Effector CD4-positive, alpha-beta T cell (primary cell): ENCODE measurements around the gene POLR3H.

Experiments
- DNase-seq: peaks from one replicate; pipeline ENCODE4 v3.0.0-alpha.2; 2020

POLR3H gene

GRCh38 chr22:41512421-41513194 is 31.7 kb downstream of the POLR3H start:
- no peak for DNase-seq

GRCh38 chr22:41511521-41511968 is 32.7 kb downstream of the POLR3H start:
- no peak for DNase-seq

DNA sequence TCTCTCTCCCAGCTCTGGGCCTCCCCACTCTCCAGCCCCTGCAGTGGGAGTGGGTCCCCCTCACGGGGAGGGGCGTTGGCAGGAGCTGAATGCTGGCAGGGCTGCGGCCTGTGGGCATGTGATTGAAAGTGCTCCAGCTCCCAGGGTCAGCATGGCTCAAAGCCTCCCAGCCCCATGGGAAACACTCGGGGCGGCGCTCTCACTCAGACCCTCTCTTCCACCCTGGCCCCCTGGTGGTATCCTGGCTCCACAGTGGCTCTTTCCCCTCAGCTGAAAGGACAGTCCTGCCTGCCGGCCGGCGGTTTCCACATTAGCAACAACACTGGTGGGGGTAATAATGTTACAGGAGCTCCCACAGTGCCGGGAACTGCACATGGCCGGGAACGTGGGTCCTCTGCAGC is 35.5 kb downstream of the POLR3H start:
- DNase-seq, result no peak

DNA sequence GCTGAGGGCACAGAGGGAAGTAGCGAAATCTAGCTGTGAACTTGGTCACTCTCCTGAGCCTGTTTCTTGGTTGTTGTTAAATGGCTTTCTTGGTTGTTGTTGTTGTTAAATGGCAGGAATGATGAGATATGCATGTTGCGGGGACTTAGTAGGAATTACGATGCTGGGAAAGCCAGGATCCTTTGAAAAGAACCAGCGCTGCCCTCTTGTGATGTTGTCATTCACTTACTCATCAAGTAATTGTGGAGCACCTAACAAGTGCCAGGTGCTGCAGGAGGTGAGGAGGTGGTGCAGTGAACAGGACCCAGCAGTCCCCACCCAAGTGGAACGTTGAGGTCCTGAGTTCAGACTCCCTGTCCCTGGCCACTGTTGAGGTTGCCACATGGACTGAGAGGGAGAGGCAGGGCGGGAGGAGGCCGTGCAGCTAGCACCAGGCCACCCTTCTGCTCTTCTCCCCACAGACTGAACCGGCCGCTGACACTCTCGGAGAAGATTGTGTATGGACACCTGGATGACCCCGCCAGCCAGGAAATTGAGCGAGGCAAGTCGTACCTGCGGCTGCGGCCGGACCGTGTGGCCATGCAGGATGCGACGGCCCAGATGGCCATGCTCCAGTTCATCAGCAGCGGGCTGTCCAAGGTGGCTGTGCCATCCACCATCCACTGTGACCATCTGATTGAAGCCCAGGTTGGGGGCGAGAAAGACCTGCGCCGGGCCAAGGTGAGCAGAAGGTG is 36.8 kb downstream of the POLR3H start:
- no peak for DNase-seq

- DNase-seq, result no peak
Observed at GRCh38 chr22:41505511-41506220, 38.6 kb downstream of the POLR3H start.

GRCh38 chr22:41504816-41505215 is 39.5 kb downstream of the POLR3H start:
- DNase-seq, result no peak

GRCh38 chr22:41504397-41504796 is 39.9 kb downstream of the POLR3H start:
- DNase-seq, result no peak

DNA sequence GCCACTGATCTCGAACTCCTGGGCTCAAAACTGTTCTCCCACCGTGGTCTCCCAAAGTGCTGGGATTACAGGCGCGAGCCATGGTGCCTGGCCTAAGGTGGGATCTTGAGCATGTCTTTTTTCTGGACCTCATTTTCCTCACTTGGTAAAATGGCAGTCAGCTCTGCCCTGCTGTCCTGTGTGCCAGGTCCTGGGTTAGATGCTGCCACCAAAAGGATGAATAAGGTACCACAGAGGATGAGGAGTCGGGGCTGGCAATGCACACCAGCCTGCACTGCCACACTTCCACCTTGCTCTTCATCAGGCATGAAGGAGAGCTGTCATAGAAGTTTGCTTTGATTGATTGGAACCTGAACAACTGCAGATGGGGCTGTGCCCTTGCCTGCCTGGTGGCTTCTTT is 43.1 kb downstream of the POLR3H start:
- no peak for DNase-seq

GRCh38 chr22:41500303-41500702 is 44.0 kb downstream of the POLR3H start:
- no peak for DNase-seq

- no peak for DNase-seq
Observed at GRCh38 chr22:41499624-41500280, 44.5 kb downstream of the POLR3H start.

- no peak for DNase-seq
Observed at GRCh38 chr22:41498303-41498835, 45.9 kb downstream of the POLR3H start.

GRCh38 chr22:41491374-41492100 is 52.7 kb downstream of the POLR3H start:
- DNase-seq, result no peak

- DNase-seq, result no peak
Observed at GRCh38 chr22:41488596-41489385, 55.5 kb downstream of the POLR3H start.

GRCh38 chr22:41488076-41488475 is 56.2 kb downstream of the POLR3H start:
- no peak for DNase-seq

DNA sequence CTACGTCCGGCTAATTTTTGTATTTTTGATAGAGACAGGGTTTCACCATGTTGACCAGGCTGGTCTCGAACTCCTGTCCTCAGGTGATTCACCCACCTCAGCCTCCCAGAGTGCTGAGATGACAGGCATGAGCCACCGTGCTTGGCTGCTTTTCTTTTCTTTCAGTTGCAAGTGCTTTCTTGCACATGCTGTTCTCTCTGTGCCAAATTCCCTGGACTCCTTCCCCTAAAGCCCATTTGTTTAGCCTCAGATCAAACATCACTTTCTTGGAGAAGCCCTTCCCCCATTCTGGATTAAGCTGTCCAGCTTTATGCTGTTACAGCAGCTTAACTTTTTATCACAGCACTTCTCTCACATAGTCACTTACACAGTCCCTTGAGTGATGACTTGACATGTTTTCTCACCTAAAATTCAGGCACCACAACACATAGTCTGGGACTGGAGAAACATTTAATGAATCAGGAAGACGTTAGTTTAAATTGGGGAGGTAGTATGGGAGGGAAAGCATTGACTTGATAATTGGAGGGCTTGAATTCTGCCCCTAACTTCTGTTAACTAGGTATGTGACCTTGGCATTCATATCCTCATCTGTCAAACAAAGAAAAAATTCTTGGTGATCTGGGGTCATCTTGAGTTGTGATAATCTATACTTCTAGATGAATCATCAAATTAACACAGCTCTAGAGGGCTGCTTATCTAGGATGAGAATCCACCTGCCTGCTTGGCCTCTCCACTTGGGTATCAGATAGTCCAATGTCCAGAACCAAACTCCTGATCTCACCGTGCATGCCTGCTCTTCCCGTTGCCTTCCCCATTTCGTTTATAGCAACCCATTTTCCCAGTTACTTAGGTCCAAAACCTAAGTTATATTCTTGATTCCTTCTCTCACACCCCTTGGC is 57.0 kb downstream of the POLR3H start:
- no peak for DNase-seq

GRCh38 chr22:41485033-41485432 is 59.2 kb downstream of the POLR3H start:
- no peak for DNase-seq

DNA sequence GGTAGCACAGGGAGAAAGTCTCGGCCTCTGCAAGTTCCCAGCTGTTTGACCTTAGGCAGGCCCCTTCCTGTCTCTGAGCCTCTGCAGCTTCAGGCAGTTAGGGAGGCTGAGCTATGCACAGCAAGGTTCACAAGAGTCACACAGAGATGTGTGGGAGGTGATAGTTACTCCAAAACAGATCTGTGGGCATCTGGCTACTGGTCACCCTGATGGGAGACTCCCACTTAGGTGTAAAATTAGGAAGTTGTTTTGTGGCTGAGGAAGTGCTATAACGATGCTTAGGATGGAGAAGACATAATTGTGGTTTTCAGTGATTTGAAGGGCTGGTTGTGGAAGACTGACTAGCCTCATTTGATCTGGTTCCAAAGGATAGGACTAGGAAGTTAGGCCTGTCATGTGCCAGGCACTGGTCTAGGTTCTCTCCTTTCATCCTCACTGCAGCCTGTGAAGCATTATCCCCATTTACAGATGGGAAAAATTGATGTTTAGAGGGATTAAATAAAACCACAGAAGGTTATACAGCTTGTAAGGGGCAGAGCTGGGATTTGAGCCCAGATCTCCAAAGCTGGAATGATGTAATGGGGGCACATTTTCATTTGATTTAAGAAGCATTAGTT is 61.8 kb downstream of the POLR3H start:
- DNase-seq, result no peak

DNA sequence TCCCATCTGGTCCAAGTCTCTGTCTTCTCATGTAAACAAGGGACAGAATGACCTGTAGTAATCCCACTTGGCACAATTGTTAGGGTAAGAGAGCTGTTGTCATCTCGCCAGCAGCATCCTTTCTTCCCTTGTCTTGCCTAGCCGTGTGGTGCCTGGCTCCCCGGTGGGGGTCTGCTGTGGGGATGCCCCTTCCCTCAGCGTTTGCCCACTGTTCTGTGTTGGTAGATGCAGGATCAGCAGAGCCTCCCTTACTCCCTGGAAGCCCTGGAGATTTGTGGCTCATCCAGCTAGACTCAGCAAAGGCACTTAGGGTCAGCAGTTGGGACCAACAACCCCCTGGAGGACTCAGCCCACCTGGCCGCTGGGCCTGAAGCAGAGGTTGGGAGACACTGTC is 62.3 kb downstream of the POLR3H start:
- DNase-seq, result no peak

DNA sequence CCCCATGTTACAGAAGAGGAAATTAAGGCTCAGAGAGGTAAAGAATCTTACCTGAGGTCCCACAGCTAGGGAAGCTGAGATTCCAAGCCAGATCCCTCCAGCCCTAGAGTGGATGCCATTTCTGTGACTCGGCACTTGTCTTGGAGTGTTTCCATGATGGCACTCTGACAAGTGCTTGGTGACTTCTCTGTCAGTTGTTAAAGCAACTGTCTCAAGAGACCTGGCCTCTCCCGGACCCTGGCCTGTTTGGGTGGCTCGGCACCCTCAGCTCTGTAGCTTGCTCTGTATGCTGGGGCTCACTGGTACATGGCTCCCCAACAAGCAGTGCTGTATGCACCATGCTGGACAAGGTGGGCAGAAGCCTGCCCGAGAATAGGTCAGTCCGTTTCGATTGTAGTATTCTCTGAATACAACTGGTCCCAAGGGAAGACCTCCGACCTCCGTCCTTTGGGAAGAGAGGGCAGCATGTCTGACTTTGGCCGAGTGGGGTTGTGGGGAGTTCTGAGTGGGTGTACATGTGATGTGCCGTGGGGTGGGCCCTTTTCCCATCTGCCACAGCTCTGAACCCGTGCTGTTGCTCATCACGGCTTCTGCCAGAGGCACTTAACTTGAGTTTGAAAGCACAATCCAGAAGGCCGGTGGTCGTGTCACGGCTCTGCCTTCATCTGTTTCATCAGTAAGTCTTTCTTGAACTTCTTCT is 63.0 kb downstream of the POLR3H start:
- DNase-seq, result no peak
